GM18868 (cell line): Measurements from ENCODE around the gene FGF12.

Source experiments
- ATAC-seq: cut with Tn5 transposase; IDR thresholded peaks from one replicate; pipeline ENCODE4 v1.9.1; 2021; ENCODE audit warnings: mild to moderate bottlenecking, moderate library complexity; ENCODE audit not compliant: unreplicated experiment

The FGF12 gene

DNA sequence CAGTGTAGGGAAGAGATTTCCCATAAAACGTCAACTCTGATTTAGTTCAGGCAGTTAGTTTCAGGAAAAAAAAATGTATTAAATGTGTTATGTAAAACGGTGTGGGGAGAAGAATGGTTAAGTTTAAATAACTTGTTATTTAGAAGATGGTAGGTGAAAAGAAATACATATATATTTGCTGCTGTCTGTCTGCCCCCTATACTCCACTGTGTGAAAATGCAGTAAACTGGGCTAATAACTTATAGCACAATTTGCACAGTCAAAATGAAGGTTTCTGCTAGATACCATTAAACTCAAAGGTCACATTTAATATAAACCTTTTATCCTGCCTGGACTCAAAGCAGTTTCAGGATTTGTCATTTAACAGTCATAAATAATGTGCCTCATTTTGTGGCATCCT lies 515.0 kb downstream of the FGF12 start:
- peak; percentile 69 for ATAC-seq

DNA sequence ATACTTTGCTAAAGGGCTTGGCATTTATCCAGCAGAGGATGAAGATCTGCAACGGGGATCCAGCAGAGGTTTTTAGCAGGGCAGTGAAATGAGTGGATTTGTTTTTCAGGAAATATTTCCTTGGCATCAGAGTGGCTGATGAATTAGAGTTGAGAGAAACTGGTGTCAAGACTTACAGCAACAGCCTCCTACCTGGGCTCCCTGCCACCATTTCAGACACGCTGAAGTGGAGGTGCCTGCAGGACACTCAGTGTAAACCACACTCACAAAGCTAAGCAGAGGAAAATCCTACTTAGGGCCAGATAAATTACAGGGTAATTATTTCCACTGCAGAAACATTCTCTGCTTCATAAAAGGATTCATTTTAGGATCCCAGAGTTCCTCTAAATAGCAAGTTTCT lies 519.7 kb downstream of the FGF12 start:
- ATAC-seq = no peak

DNA sequence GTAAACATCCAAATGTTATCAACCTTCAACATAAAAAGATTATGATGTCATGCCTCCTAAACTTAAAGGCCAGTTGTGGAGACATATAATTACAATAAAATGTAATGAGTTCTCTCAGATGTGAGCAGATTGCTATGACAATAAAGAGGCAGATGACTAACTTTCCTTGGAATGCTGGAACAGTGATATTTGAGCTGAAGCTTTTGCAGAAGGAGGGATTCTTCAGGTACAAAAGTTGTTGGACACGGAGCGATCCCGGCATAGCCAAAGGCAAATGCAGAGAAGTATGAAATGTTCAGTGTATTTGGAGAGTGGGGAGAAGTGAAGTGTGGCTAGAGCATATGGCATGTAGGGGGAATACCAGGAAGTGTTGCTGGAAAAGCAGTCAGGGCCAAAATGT lies 520.1 kb downstream of the FGF12 start:
- no peak for ATAC-seq

DNA sequence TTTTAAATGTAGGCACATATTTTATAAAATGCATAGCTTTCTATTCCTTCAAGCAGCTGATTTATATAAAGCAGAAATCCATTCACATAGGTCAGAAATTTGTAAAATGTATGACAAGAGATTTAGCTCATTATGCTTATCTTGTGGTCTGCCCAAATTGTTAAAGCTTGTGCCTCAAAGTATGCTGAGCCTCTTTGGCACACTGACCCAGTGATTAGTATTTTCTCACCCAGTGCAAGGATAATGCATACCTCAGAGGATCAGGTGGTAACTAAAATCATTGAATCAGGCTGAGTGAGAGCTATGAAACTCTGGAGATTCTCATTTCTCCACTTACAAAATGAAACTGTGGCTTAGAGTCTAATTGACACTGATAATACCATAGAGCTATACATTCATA lies 533.3 kb downstream of the FGF12 start:
- ATAC-seq = no peak

DNA sequence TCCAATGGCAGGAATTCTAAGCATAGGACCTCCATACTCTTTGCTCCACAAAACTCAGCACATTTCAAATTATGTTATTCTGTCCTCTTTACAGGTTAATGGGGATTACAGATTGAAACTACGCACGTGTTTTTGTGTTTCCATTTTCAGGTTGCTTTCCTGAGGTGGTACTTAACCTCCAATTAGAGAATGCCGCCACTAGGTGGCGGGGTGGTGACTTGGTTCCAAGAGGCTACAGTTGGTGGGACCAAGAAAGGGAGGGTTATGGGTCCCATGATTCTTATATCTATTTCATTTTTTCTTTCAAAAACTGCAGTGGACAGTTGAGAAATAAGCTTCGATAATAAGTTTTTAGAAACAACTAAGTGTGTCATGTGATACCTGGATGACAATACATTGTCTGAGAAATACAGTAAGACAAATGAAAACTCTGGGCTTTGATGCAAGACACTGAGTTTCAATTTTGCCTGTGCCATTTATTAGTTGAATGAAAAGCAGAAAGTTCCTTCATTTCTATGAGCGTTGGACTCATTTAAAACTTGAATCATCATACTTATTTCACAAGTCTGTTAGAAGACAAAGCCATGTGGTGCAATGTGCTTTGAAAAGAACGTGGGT lies 539.0 kb downstream of the FGF12 start:
- ATAC-seq = peak; percentile 94

DNA sequence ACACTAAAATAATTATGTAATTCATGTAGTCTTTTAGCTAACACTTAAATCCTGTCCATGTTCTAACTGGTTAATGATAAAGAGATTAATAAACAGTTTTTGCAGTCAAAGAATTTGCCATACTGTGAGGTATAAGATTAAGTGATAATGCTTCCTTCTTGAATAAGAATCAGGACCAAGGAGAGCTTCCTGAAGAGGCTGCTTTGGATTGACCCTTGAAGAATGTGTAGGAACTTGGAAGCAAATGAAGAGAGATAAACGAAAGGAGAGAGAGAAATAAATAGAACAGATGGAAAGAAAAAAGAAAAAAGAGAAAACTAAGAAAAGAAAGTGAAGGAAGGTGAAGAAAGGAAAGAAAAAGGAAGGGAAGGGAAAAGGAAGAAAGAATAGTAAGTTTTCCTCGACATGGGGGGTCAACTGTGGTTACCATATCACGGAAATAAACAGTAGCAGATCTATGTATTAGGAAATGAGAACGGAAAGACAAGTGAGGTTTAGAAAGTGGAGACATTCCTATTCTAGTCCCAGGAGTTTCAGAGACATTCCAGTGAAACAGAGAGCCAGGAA lies 539.8 kb downstream of the FGF12 start:
- ATAC-seq = no peak

DNA sequence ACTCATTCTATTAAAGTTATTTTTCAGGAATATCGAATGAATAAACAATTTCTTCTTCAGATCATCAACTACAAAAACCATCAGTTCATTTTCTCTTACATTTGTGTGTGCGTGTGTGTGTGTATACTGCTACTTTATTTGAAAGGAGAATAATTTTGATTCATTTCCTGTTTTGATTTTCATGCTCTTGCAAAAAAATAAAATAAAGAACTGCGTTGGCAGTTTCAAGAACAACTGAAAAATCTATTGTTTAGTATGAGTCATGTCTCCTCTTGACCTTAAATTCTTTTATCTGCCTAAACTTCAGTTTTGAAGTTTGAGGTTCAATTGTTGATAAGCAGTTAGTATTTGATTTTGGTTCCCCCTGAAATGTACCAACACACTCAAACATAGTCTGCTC lies 540.8 kb downstream of the FGF12 start:
- no peak for ATAC-seq

DNA sequence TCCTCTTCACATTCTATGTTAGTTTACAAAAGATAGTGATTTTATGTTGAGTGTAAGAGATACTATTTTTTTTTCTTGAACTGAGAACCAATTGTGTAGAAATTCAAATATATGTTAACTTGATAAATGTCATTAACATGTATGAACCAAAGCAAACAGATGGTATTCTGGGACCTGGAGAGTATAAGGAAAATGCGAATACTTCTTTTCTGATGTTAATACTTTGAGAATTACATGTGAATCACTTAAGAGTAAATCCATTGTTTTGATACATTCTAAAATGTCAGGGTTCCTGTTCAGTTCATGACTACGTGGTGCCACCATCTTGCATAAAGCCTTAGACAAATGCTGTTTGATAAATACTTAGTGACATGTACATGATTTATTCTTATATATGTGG lies 541.3 kb downstream of the FGF12 start:
- ATAC-seq = no peak

DNA sequence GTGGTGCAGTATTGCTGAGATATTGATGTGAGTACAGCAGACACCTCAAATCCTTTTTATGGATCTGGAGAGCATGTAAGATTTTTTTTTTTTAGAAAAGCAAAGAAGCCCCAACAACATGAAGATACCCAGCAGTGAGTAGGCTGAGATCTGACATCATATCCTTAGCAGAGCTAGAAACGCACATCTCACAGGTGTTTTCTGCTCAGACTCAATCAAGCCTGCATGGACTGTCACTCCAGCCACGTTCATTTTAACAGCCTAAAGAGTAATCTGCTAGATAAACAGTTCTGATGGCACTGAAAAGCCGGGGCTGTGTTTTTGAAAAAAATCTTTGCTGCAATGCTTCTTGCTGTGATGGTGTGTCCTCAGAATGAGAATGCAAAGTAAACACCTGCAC lies 544.2 kb downstream of the FGF12 start:
- peak; percentile 72 for ATAC-seq

DNA sequence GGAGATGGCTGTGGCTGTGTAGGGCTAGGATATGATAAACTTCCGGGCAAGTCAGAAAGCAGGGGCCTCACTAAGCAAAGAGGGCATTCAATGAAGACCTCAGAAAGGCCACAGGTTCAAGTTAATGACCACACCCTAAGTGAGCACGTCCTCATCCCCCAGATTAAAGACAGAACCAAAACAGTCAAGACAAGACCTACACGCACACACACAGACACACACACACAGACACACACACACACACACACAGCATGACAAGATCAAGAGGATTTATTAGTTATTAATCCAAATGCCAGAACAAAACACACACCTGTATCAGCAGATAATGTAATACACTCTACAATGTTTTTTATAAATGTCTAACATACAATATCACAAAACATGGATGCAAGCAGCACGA lies 546.2 kb downstream of the FGF12 start:
- no peak for ATAC-seq

DNA sequence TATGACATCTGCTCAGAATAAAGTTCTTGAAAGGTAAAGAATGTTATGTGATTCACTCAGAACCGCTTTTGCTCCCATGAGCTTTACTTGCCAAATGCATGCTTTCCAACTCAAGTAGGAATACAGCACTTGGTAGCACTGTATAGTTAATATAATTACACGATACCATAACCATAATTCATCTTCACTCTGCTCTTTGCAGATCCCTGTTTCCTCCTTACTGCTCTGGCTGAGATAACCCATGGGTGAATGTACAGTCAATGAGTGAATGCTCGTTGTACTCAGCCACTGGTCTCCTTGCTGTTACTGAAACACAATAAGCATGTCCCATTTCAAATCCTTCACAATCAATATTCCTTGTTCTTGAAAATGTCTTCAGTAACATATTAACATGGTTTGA lies 550.0 kb downstream of the FGF12 start:
- ATAC-seq = no peak

DNA sequence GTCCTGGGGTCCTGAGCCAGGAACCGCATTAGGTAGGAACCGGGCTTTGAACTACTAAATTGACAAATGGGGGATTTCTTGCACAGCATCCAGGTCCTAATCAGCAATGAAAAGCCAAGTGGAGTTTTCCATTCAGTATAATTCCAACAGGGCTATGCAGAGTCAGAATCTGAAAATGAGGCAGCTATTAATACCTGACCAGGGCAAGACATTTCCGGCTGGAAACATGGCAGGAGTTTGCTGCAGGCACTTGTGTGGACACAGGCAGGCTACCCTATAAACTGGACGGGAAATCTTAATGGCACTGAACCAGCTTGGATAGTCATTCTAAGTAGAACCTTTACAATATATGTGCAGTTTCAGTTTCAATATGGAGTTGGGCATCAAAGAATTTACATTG lies 553.1 kb downstream of the FGF12 start:
- ATAC-seq = no peak

DNA sequence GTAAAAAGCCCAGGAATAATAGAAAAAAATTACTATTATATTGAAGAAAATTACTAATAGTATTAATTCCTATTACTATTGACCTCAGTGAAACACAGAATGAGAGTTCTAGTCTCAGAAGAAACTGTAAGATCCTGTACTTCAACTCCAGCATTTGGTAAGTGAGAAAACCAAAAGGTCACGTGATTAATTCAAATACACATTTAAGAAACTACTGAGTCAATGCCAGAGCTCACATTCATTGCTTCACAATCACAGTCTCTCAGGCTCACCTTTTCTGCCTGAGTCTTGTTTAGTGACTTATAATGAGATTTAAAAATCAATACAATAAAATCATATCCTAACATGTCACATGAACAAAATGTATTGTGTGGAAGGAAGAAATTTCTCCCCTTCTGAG lies 556.1 kb downstream of the FGF12 start:
- no peak for ATAC-seq

DNA sequence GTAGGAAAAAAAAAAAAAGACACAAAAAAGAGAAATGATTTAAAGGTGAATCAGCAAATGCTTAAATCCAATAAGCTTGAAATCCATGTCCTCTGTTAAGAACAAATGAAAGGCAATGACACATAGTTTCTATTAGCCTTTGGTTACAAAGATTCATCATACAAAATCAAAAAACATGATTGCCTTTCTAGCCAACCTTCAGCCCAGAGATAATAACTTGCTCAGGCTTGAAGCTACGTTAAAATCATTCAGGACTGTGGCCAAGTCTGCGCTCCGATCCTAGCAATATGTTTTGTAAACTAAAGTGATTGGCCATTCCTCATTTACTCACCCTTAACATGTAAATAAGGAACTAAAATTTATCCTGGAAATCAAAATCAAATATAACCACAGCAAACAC lies 556.7 kb downstream of the FGF12 start:
- no peak for ATAC-seq

DNA sequence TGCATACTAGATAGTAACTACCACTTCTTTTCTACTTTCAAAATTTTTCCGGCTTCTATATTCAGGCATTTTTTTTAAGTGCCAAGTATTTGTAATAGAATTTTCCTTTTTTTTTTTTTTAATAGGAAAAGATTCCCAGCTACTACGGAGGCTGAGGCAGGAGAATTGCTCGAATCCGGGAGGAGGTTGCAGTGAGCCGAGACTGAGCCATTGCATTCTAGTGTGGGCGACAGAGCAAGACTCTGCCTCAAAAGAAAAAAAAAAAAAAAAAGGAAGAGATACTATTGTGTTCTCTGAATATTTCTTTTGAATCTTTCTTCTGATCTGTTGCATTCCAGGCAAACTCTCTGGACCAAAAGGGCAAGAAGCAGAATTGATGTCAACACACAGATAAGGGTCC lies 557.3 kb downstream of the FGF12 start:
- no peak for ATAC-seq

DNA sequence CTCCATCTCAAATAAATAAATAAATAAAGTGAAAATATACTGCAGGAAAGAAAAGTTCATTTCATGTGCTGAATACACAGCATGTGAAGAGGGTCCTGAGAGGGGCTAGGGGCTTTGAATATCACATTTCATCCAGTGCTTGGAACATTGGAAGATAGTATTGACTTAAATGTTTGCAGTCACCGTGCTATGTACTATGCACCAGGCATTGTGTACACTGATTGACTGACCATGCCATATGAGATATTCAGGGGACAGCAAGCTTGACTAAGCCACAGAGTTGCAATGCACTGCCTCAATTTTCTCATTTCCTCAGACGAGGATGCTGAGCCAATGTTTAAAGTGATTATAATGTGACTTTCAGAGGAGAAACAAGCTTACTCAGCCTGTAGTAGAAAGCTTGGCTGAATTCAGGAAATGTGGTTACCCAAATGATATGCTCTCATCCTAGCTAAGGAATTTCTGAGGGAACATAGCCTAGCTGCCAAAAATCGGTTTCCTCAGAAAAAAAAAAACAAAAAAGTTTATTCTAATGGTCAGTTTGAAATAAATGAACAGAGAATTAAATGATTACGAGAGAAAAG lies 557.9 kb downstream of the FGF12 start:
- no peak for ATAC-seq

DNA sequence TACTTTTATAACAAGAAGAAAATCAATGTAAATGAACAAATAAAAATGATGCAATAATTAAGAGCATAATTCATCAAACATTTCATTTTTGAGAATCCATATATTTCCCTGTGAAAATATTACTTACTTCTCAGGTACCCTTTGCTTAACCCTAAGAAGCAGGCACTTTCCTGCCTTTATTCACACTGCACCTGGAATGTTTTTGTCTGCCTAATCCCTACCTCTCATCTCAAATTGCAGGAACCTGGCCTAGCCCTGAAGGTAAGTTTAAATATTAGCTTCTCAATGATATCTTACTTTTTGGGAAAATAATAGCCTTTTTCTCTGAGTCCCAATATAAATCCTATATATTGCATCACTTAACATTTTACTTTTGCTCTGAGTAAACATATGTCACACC lies 559.1 kb downstream of the FGF12 start:
- no peak for ATAC-seq

DNA sequence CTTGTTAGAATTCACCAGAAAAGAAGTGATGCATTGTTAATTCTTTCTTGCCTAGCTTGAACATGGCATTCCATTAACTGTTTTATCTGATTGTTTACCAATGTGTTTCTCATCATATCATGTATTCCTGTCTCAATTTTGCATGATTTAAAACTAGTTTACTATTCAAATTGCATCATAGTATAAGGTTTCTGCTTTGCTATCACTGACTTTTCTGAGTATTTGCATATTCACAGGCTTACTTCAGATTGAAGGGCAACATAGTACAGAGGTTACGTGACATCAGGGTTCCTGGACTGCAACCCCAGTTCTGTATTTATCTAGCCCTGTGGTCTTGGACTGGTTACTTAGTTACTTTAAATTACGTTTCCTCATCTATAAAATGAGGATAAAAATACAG lies 561.8 kb downstream of the FGF12 start:
- ATAC-seq = no peak

DNA sequence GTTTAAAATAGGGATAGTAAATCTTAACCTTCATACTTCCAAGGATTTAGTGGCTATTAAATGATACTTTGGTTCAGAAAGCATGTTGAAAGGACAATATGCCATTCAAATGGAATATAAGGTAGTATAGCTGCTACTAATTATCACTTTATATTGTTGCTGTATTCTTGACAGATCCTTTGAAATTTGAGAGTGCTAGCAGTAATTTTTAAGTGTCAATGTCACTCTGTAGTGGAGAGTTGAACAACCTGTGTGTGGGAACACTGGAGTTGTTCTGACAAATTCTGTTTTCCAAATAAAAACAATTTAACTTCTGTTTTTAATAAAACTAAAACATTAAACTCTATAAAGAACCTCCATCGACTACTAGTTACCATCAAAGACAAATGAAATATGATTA lies 565.7 kb downstream of the FGF12 start:
- ATAC-seq = no peak

DNA sequence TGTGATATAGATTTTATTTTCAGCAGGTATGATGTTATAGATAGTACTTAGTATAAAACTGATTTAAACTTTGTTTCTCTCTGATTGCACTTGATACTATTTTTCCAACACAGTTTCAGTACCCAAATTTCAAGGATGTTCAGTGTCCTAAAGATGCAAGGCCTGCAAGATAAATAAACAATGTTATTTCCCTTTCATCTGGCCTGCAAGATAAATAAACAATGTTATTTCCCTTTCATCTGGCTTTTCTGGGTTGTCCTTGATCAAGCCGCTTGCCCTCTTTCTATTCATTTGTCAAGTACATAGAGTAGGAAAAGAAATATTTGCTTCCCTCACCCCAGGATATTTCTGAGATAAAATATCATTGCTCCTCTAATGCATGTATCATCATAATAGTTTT lies 571.0 kb downstream of the FGF12 start:
- ATAC-seq = no peak

DNA sequence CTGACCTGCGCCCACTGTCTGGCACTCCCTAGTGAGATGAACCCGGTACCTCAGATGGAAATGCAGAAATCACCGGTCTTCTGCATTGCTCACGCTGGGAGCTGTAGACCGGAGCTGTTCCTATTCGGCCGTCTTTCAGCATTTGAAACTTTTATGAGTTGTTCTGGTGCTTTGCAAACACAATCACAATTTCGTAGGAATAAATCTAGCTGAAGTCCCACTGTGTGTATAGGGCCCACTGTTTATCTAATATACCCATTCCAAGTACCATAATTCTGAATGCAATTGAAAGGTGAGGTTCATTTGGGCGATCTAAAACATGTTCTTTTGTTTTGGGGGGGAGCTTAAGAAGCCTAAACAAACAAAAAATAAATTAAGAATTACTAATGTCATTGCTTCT lies 572.1 kb downstream of the FGF12 start:
- no peak for ATAC-seq

DNA sequence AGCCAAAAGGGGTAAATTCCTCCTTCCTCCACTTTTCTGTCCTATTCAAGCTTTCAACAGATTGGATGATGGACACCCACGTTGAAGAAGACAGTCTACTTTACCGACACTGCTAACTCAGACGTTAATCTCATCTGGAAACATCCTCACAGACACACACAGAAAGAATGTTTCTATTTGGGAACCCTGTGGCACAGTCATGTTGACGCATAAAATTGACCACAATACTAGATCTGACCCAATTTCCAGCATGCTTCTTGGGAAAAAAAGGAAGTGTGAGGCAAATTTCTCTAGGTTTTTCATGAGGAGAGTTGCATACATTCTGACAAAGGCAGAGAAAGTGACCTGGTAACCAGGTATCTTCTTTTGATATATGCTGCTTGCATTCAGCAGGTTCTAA lies 594.1 kb downstream of the FGF12 start:
- no peak for ATAC-seq

DNA sequence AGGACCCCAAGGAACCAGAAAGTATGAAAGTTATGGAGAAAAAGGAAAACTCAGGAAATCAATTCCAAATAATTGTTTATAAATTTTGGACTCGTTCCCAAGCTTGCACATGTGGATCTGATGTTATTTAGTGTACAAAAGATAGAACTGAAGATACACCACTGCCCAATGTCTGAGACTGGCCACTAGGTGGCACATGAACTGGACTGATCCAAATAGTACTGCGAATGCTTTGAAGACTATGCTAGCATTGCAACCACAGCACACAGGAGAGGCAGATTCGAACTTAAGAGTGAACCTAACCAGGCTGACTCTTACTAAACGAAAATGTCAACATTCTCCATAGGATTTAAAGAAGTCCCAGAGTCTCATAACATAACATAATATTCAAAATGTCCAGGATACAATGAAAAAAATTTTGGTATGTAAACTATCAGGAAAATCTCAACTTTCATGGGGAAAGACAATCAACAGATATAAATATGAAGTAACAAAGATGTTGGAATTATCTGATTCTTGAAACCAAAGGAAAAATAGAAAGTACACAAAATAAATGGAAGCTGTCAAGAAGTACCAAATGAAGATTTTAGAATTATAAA lies 596.7 kb downstream of the FGF12 start:
- ATAC-seq = peak; percentile 49
